Kidney epithelial cell (primary cell): ENCODE measurements around the gene KNDC1. TPM values are rescaled to one million over a fixed set of nuclear protein-coding genes. Genes with fewer than 3 reads are reported as not detected.
"Not testable (repeated sequence)": the region's sequence is repeated elsewhere in the genome, so short reads cannot be mapped to it uniquely, and the experiment has no call there.

Source experiments
- DNase-seq: peaks from one replicate; pipeline ENCODE4 v3.0.0-alpha.2; 2010; ENCODE audit warnings: low read depth
- H3K27me3 ChIP-seq: 2 replicates; pipeline ENCODE4 v1.6.0; 2011; ENCODE audit warnings: low read length; ENCODE audit not compliant: control insufficient read depth, insufficient read depth
- H3K36me3 ChIP-seq: 2 replicates; pipeline ENCODE4 v1.5.1; 2011; ENCODE audit warnings: low read length; ENCODE audit not compliant: control insufficient read depth, insufficient read depth
- H3K4me3 ChIP-seq: 2 replicates; pipeline ENCODE4 v1.5.1; 2011; ENCODE audit warnings: low read depth, mild to moderate bottlenecking, control low read depth, low read length
- CTCF ChIP-seq: IDR thresholded peaks from 2 replicates; pipeline ENCODE4 v1.5.1; 2011; ENCODE audit warnings: mild to moderate bottlenecking, moderate library complexity, low read length, control low read depth, inconsistent platforms; ENCODE audit not compliant: insufficient read depth, poor library complexity, severe bottlenecking
- total RNA-seq: library from RNA; depleted of rRNA; stranded (reverse); fragments of >200 nt; gene quantifications from 2 replicates; pipeline ENCODE4 v1.2.3, GENCODE V29; 2015

Gene KNDC1
- total RNA-seq, 1 donor from 2014 or later: 0.13 TPM

- no peak for DNase-seq
Observed at GRCh38 chr10:133262696-133263095, 102.7 kb downstream of the KNDC1 start.

GRCh38 chr10:133263674-133264073, 103.7 kb downstream of the KNDC1 start:
- no peak for DNase-seq
- no peaks in the 10 kb centered on the region for H3K36me3 ChIP-seq
- no peak overlapping the region for H3K4me3 ChIP-seq
- no peaks in the 10 kb centered on the region for H3K27me3 ChIP-seq
- TF ChIP-seq CTCF: no peak

More at GRCh38 chr10:133262696-133263095, 102.7 kb downstream of the KNDC1 start:
- Histone ChIP-seq H3K27me3 (no peaks in the 10 kb centered on the region), H3K36me3 (no peaks in the 10 kb centered on the region), H3K4me3 (no peak overlapping the region)
- TF ChIP-seq CTCF: no peak

- H3K4me3 ChIP-seq: no peak overlapping the region
- no peaks in the 10 kb centered on the region for H3K27me3 ChIP-seq
- H3K36me3 ChIP-seq: no peaks in the 10 kb centered on the region
- DNase-seq: no peak
- TF ChIP-seq CTCF: no peak
Observed at GRCh38 chr10:133264461-133264860, 104.4 kb downstream of the KNDC1 start.

- not testable (repeated sequence) for H3K27me3 ChIP-seq, H3K36me3 ChIP-seq
Observed at GRCh38 chr10:133265052-133265451, 105.0 kb downstream of the KNDC1 start.

GRCh38 chr10:133266056-133266795, 106.2 kb downstream of the KNDC1 start:
- no peaks in the 10 kb centered on the region for H3K27me3 ChIP-seq
- H3K36me3 ChIP-seq: no peaks in the 10 kb centered on the region
- no peak overlapping the region for H3K4me3 ChIP-seq
- no peak for TF ChIP-seq CTCF
- DNase-seq: no peak

More at GRCh38 chr10:133265052-133265451, 105.0 kb downstream of the KNDC1 start:
- H3K4me3 ChIP-seq, DNase-seq: not testable (repeated sequence)

GRCh38 chr10:133267293-133267692, 107.3 kb downstream of the KNDC1 start:
- no peak for TF ChIP-seq CTCF
- Histone ChIP-seq H3K27me3 (no peaks in the 10 kb centered on the region), H3K36me3 (no peaks in the 10 kb centered on the region), H3K4me3 (no peak overlapping the region)
- DNase-seq: no peak
